ENCODE measurements around the gene USP11. TPM values are rescaled to one million over a fixed set of nuclear protein-coding genes. Genes with fewer than 3 reads are reported as not detected.

The USP11 gene
- polyA plus RNA-seq, 1 donor (not counting 4 experiments of a cell fraction or from before 2014, with no cell fraction given) = 6.3 TPM

DNA sequence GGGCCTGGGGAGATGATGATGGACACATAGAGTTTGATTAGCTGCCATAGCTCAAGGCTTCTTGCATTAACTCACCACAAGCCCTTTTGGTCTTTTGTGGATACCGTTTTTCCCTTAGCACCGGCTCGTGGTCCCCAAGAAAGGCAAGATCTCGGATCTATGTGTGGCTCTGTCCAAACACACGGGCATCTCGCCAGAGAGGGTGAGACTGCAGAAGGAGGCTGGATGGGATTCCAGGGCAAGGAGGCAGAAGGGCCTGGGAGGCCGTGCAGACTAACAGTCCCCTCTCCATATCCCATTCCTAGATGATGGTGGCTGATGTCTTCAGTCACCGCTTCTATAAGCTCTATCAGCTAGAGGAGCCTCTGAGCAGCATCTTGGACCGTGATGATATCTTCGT is 9.5 kb downstream of the USP11 start:
- no peaks in the 10 kb centered on the region for H3K36me3 ChIP-seq (ENCODE audit: control insufficient read depth in 2 of 2, extremely low read depth in 1 of 2, insufficient read depth in 2 of 2, low read length in 2 of 2)
- H3K79me2 ChIP-seq (ENCODE audit: control insufficient read depth, insufficient read depth, low read length) = no peaks in the 10 kb centered on the region
- H3K27me3 ChIP-seq (ENCODE audit: control insufficient read depth, extremely low read depth, insufficient read depth, low read length) = no peaks in the 10 kb centered on the region
- TF ChIP-seq, protein P1, sequence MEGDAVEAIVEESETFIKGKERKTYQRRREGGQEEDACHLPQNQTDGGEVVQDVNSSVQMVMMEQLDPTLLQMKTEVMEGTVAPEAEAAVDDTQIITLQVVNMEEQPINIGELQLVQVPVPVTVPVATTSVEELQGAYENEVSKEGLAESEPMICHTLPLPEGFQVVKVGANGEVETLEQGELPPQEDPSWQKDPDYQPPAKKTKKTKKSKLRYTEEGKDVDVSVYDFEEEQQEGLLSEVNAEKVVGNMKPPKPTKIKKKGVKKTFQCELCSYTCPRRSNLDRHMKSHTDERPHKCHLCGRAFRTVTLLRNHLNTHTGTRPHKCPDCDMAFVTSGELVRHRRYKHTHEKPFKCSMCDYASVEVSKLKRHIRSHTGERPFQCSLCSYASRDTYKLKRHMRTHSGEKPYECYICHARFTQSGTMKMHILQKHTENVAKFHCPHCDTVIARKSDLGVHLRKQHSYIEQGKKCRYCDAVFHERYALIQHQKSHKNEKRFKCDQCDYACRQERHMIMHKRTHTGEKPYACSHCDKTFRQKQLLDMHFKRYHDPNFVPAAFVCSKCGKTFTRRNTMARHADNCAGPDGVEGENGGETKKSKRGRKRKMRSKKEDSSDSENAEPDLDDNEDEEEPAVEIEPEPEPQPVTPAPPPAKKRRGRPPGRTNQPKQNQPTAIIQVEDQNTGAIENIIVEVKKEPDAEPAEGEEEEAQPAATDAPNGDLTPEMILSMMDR (optimal IDR thresholded peaks at IDR 0.05 in 1 of 3, IDR thresholded peaks at IDR 0.05 in 1 of 3, conservative IDR thresholded peaks at IDR 0.05 in 1 of 3; ENCODE audit: extremely low read depth in 1 of 3, insufficient read depth in 2 of 3, low read length in 3 of 3) = no peak
- TF ChIP-seq EZH2 (IDR thresholded peaks at IDR 0.05; ENCODE audit: low read length) = no peak
- H4K20me1 ChIP-seq (ENCODE audit: control insufficient read depth, extremely low read depth, insufficient read depth, low read length) = no peaks in the 10 kb centered on the region
- no peak overlapping the region for H3K9ac ChIP-seq (ENCODE audit: control insufficient read depth, extremely low read depth, insufficient read depth, low read length)
- H3K27ac ChIP-seq (ENCODE audit: control insufficient read depth, insufficient read depth, low read length) = no peak overlapping the region
- no peak for FAIRE-seq
- no peaks in the 10 kb centered on the region for H3K9me3 ChIP-seq (ENCODE audit: control insufficient read depth, low read depth, low read length)
- dilution Hi-C loops (cut with MboI; ENCODE audit: extremely low pct_ligation_motif_present, low sequenced_read_pairs) = no loop called here
- no peaks in the 10 kb centered on the region for H3K4me1 ChIP-seq (ENCODE audit: control insufficient read depth, extremely low read depth, insufficient read depth, low read length)
- H2AFZ ChIP-seq (ENCODE audit: control insufficient read depth, low read length) = no peak overlapping the region
- H3K4me3 ChIP-seq (ENCODE audit: control insufficient read depth in 2 of 3, extremely low read depth in 1 of 3, insufficient read depth in 2 of 3, low read depth in 1 of 3, low read length in 3 of 3) = no peak overlapping the region
- no peak for DNase-seq (ENCODE audit: low read depth, low spot score)
- no peaks in the 10 kb centered on the region for H3K9me1 ChIP-seq (ENCODE audit: control insufficient read depth, extremely low read depth, insufficient read depth, low read length)
- H3K4me2 ChIP-seq (ENCODE audit: control insufficient read depth, extremely low read depth, insufficient read depth, low read depth, low read length) = no peak overlapping the region

DNA sequence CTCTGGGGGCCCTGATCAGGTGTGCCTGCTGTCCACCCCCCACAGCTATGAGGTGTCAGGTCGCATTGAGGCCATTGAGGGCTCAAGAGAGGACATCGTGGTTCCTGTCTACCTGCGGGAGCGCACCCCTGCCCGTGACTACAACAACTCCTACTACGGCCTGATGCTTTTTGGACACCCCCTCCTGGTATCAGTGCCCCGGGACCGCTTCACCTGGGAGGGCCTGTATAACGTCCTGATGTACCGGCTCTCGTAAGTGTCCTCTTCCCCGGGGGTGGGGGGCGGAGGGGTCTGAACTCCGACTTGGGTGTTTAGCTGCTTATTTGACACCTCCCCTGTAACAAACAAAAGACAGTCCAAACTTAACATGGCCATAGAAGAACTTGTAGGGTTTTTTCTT is 10.5 kb downstream of the USP11 start:
- H3K79me2 ChIP-seq (ENCODE audit: control insufficient read depth, insufficient read depth, low read length) = no peaks in the 10 kb centered on the region
- H3K9me3 ChIP-seq (ENCODE audit: control insufficient read depth, low read depth, low read length) = no peaks in the 10 kb centered on the region
- DNase-seq (ENCODE audit: low read depth, low spot score) (no peak), FAIRE-seq (no peak)
- dilution Hi-C loops (cut with MboI; ENCODE audit: extremely low pct_ligation_motif_present, low sequenced_read_pairs) = no loop called here
- H2AFZ ChIP-seq (ENCODE audit: control insufficient read depth, low read length) = no peak overlapping the region
- no peaks in the 10 kb centered on the region for H4K20me1 ChIP-seq (ENCODE audit: control insufficient read depth, extremely low read depth, insufficient read depth, low read length)
- H3K4me1 ChIP-seq (ENCODE audit: control insufficient read depth, extremely low read depth, insufficient read depth, low read length) = no peaks in the 10 kb centered on the region
- H3K9ac ChIP-seq (ENCODE audit: control insufficient read depth, extremely low read depth, insufficient read depth, low read length) = no peak overlapping the region
- H3K4me3 ChIP-seq (ENCODE audit: control insufficient read depth in 2 of 3, extremely low read depth in 1 of 3, insufficient read depth in 2 of 3, low read depth in 1 of 3, low read length in 3 of 3) = no peak overlapping the region
- H3K27me3 ChIP-seq (ENCODE audit: control insufficient read depth, extremely low read depth, insufficient read depth, low read length) = no peaks in the 10 kb centered on the region
- no peaks in the 10 kb centered on the region for H3K36me3 ChIP-seq (ENCODE audit: control insufficient read depth in 2 of 2, extremely low read depth in 1 of 2, insufficient read depth in 2 of 2, low read length in 2 of 2)
- no peak overlapping the region for H3K4me2 ChIP-seq (ENCODE audit: control insufficient read depth, extremely low read depth, insufficient read depth, low read depth, low read length)
- TF ChIP-seq EZH2 (IDR thresholded peaks at IDR 0.05; ENCODE audit: low read length) = no peak
- TF ChIP-seq, protein P1 (optimal IDR thresholded peaks at IDR 0.05 in 1 of 3, IDR thresholded peaks at IDR 0.05 in 1 of 3, conservative IDR thresholded peaks at IDR 0.05 in 1 of 3; ENCODE audit: extremely low read depth in 1 of 3, insufficient read depth in 2 of 3, low read length in 3 of 3) = no peak
- H3K9me1 ChIP-seq (ENCODE audit: control insufficient read depth, extremely low read depth, insufficient read depth, low read length) = no peaks in the 10 kb centered on the region
- H3K27ac ChIP-seq (ENCODE audit: control insufficient read depth, insufficient read depth, low read length) = no peak overlapping the region
